NCI-H2081 treated with DMSO at 0.1 percent for 48 hours (cell line): ENCODE results near the gene KIRREL3.

Experiments used
- DNase-seq: peaks from one replicate; lab custom pipeline; 2025; lab: John Stamatoyannopoulos, UW

The KIRREL3 gene

DNA sequence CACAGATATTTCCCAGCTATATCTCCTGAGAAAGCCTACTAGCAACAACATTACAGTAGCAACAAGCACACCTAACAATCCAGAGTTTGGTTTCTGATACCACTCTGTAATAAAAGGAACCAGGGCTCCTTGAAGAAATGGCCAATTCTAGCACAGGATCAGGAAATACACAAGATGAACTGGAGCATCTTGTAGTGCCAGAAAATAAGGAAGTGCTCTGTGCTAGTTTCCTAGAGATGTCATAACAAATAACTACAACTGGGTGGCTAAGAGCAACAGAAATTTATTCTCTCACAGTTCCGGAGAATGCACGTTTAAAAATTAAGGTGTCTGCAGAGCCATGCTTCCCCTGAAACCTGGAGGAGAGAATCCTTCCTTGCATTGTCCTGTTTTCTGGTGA, 217.8 kb downstream of the KIRREL3 start:
- DNase-seq, result no peak

DNA sequence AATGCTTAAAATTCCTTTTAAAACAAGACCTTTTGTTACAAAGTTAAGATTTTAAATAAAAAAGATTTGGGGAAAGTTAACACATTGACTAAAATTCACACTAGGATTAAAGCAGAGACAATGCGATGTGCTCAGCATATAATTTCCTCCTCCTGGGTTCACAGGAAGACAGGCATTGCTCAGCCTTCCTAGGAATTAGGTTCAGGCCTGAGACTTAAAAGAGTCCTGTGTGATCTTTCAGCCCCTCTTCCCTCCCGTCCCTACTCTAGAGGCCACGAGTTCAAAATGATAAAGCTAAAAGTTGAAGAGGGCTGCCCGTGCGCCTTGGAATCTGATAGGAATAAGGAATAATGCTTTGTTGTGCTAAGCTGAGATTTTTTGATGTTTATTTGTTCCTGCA, 218.6 kb downstream of the KIRREL3 start:
- DNase-seq, result no peak

DNA sequence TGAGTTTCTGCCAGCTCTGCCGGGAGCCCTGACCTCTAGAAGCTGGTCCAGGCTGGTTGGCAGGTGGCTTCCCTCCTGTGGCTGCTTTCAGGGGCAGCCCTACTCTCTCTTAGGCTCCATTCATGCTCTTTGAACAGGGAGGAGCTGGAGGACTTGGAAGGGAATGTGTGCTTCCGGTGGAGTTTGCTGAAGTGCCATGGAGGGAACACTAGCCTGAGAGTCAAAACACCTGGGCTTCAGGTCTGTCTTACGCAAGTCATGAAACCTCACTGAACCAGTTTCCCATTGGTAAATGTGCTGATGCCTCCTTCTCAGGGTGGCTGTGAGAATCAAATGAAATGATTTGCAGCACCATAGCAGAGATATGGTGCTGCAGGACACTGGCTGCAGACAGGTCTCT, 224.5 kb downstream of the KIRREL3 start:
- no peak for DNase-seq

DNA sequence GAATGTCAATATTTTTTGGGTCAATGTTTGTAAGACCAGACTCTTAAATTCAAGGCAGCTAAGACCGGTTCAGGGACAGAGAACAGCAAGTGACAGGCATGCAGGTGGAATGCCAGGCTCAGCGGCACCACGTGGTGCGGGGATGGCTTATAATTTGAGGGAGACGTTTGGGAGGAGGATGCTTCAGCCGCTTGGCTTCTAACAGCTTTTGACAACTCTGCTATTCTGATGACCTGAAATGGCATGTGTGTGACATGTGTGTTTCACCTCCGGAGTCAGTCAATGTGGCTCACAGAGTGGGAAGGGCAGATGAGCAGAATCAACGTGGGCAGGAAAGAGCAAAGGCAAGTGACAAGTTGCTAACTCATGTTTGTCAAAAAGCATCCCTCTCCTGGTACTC, 228.3 kb downstream of the KIRREL3 start:
- no peak for DNase-seq

DNA sequence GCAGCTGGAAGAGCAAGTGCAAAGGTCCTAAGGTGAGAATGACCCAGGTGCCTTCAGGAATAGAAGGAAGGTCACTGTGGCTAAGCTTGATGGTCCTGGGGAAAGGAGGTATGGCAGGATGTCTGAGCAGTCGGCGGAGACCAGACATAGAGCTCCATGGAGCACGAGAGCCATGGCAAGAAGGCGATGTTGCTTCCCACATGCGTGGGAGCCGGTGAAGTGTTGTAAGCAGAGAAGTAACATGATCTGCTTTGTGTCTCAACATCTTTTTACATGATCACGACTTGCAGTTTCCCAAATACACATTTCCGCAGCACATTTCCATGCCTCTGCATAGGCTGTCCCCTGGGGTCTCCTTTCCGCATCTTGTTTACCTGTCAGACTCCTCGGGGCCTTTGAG, 231.9 kb downstream of the KIRREL3 start:
- no peak for DNase-seq

DNA sequence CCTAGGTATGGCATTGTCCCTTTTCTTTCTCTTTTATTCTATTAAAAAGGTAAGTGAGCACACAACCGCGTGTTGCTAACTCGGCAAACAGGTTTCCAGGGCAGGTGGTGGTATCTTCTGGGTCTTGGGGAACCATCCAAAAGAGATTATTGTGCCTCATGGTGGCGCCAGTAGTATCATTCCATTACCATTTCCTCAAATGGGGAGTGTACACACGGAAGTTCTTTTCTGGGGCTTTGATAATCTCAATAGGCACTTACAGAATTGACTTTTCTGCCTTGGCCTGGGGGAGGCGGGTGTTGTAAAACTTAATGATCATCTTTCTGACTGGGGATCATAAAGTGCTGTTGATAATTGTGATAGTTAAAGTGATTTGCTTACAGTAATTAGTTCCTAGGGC, 234.1 kb downstream of the KIRREL3 start:
- no peak for DNase-seq

DNA sequence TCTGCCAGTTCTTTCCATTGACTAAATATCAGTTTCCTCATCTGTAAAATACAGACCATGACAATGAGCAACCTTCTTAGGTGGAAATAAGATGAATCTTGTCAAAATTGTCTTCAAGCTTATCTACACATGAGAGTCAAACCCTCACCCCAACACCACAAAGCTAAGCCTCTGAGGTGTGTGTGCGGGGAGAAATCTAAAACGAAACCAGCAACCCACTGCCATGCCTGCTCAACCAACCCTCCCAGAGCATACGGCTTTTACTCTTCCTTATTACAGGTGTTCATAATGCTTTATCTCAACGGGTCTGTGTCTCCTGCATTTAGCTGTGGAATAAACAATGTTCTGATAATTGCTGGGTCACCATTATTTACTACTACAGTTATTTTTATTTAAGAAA, 235.4 kb downstream of the KIRREL3 start:
- no peak for DNase-seq

DNA sequence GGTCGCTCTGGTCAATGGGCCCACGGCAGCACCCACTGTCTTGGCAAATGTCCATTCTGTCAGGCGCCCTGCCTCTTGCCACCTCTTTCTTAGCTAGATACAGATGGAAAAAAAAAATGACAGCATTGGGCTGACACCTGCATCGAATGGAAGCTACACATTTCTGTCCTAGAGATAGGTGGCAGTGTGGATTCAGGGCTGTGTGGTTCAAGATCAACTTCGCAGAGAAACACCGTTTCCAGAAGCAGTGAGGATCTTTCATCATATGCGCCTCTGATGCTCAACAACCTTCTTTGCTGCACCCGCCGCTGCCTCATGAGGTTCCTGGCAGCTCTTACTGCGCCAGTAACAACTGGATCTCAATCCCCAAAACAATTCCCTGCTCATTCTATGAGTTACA, 236.3 kb downstream of the KIRREL3 start:
- no peak for DNase-seq

DNA sequence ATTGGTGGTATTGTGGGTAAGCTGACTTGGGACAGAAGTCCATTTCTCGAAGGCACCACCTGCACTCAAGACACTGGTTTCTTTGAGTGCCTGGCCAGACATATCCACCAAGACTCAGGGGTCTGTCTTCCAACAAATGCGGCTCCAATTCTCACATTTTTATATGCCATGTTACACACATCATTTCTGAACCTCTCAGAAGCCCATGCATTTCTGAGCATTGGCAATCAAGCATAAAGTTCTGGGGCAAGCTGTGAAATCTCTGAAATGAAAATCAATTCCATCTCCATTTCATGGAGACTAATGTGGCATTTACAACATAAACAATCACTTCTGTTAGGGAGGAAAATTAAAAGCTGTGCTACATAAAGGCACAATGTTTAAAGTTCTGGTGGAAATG, 243.7 kb downstream of the KIRREL3 start:
- DNase-seq, result no peak

DNA sequence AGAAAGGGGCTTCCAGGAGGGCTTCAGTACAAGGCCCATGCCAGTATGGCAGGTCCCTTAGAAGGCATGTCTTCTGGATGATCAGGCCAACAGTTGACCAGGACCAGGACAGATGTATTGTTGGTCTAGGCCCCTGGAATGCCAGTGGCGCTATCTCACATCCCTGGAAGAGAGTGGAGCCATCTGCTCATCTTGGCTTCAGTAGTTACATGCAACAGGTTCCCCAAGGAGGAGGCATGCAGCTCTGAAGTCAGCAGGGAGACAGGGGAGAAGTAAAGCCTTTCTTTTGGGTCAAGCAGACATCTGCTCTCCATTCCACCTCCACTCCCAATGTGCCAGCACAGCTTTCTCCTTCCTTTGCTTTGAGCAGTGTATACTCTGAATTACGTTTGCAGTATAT, 244.1 kb downstream of the KIRREL3 start:
- DNase-seq, result no peak

DNA sequence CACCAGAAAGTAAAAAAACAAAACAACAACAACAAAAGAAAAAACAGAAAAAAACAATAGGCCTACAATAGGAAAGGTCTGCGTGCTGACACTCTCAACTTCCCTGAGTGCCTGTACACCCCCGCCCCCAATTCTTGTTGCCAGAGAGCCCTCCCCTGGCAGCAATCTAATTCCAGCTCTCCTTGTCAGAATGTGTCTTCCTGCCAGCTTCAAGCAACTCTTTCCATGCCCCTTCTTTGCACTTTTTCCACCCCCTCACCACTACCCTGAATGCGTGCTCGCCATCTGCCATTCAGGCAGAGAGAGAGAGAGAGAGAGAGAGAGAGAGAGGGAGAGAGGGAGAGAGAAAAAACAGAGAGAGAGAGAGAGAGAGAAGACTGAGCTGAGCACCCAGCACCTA, 245.0 kb downstream of the KIRREL3 start:
- DNase-seq, result no peak

DNA sequence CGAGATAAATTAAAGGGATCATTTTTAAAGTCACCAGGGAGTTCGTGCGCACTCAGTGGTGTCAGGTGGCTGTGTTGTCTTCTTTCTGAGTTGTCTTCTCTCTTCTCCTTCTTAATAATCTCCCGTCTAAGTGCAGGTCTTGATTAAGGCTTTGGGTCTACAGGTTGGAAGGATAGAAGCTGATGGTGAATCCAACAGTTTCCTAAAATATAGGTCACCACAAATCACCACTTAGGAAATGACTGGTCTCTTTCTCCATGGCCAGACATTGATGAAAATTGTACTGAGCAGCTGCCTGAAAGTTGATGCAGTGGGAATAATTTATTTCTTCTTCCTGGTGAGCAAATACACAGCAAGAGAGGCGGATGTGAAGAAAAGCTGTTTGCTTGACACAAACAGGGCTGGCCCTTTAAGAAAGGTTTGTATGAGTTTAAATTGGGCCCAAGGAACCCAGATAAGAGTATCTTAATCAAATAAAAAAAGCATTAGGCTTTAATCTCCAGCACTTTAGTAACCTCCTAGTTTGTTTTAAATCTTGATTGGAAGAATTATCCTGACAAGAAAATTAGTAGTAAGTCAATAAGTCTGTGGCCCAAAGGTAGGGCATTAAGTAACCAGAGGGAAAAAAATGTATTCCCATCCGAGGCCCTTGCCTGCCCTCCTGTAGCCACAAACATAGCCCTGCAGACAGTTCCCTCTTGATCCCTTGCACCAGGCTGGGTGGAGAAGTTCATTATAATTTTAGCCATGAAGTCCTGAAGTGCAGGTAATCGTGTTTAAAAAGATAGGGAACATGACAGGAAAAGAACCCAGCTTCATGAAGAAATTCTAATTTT, 245.8 kb downstream of the KIRREL3 start:
- DNase-seq, result no peak

DNA sequence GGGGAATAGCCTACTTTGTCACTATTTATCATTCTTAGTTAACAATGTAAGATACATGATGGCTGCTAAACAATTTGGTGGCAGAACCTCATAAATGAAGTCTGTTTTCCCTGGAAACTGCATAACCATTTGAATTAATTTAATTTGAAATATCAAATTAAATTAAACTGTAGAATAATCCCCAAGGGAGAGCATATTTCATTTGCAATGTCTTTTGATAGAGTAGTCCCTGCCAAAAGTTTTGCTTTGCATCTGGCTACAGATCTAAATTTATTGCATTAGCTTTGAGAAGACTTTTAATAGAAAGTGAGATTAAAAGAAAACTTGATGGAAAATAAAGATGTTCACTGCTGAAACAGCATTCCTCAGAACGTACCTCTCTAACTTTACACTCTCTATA, 246.6 kb downstream of the KIRREL3 start:
- DNase-seq, result no peak

DNA sequence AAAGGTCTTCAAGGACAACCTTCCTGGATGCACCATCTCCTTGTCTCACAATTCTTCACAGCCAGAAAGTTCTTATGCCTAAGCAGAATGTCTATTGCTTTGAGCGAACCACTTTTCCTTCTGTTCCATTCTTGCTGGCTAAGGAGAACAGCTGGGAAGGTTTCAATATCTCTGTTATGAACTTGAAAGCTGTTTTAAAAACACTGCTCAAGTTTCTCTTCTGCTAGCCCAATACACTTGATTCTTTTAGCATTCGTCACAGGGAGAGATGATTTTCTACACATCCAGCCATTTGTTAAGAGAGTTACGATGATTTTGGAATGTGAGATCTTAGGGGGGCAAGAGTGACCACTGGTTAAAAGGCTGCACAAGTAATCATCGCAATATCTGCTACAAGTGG, 249.3 kb downstream of the KIRREL3 start:
- DNase-seq, result no peak

DNA sequence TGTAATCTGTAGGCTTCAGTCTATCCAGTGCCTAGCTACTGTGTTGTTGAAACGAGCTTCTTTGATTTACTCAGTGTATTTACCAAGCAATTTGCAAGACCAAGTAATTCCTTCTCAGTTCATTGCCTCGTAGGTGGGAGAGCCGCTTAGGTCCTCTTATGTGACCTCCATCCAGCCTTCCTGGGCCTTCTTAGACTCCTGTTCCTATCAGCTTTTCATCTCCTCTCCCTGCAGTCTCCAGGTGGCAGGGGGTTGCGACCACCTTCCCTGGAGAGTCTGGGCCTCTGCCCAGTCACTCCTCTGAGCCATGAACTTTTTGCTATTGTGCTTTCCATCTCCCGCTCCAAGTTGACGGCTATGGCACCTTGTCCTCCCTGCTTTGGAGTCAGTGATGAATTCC, 251.8 kb downstream of the KIRREL3 start:
- no peak for DNase-seq

DNA sequence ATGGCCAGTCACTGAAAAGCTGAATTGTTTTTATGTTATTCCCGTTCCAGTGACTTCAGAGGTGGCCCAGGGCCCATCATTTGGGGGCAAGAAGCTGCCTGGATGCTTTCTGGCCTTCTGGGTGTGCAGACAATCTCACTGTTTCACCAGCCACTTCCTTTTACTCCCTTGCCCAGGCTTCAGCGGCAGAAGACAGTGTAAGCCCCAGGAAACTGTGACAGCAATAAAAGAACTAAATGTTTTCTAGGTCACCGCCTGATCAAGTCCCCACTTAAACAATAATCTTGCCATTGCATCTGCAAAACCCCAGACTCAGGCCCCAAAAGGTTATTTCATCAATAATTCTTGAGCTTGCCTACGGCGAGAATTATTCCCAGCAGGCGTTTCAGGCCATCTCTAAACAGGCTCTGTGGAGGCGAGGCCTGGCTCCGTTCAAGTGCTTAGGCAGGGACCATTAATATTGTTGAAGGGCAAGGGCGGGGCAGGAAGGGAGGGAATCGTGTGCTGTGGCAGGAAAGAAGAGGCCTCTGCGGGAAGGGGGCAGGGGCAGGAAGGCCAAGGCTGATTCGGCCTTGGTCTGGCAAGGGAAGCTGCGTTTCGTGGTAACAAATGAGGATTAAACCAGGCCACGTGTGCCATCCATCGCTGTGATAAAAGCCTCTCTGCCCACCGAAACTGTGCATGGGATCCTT, 252.3 kb downstream of the KIRREL3 start:
- no peak for DNase-seq

DNA sequence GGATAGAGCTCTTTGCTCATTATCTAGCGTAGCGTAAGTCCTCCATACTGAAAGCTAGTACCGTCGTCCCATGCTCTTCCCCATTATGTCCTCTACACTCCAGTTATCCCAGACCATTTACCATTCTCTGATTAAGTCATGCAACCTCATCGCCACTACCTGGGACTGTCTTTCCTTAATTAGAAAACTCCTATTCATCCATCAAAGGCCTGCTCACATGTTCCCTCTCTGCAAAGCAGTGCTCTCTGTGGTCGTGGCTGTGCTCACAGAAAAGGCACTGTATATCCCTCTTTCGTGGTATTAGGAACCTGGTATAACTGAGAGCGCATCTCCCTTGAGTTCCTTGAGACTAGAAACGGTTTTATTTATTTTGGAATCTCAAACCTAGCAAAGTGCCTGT, 253.3 kb downstream of the KIRREL3 start:
- no peak for DNase-seq

DNA sequence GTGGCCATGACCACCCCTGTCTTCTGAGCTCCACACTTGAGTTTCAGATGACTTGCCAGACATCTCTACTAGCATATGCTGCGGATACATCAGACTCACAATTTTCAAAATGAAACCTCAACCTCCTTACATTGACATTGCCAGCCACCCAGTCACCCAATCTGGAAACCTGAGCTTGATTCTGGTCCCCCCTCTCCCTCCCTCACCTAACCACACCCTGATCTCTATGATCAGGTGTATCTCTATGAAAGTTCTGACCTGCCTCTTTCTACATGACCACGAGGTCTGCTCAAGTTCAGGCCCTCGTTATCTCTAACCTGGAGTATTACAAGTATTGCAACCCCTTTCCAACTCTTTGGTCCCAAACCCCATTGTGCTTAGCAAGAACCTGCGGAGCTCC, 254.1 kb downstream of the KIRREL3 start:
- DNase-seq, result no peak

DNA sequence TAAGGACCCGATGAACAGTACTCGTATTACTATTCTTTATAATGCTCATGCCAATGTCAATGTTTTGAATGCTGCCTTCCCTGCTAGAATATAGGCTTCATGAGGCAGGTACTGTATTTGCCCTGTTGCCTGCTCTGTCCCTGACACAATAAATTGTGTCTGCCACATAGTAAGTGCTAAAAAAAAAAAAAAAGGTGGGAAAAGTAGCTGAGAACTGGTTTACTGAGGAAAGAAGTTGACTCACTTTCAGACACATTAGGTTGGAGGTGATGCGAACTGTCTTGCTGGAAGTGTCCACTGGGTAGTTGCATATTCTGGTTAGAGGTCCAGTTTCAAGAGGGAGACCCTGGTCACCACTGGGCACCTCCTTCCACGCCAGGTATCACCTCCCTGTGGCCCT, 255.9 kb downstream of the KIRREL3 start:
- DNase-seq, result no peak

DNA sequence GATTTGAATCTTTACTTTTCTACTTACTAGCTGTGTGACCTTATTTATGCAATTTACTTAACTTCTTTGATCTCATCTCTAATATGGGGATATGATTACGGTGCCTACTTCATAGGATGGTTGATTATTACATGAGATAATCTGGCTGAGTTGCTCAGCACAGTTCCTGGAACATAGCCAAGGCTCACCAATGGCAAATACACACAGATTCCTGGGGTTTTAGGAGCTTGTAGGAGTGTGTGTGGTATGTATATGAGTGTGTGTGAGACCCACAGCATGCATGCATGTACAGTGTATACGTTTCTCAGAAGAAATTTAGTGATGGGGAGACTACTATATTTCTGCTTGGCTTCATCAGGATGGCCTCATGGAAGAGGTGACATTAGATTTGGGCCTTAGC, 256.9 kb downstream of the KIRREL3 start:
- DNase-seq, result no peak

DNA sequence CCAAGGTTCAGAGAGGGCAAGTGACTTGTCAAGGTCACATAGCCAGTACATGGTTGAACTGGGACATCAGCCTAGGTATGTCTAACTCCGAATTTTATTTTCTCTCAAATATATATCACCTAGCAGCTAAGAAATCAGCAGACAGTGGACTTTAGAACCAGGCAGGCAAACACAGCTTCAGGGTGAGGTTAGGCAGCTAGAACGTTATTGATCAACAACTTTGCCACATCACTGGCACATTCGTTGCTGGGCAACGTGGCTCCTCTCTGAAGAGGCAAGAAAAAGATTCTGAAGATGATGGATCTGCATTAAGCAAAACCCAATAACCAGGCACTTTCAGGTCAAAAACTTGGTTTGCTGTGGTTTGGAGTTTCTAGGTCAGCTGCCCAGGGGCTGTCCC, 258.0 kb downstream of the KIRREL3 start:
- no peak for DNase-seq

DNA sequence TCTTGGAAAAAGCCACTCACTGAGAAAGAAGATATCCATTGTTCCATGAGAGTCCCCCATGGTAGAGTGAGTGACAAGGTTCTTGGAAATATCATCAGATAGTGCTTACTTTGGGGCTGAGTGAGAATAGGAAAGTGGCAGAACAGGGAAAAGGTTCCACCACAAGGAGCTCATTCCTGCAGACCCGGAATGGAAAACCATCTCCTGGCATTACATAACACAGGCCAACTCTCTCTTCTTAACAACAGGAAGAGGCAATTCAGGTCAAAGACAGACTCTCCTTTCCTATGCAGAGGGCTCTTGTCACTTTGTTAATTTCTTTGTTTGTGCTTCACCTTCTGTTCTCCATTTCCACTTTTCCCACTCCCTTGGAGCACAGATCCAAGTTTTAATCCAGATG, 259.7 kb downstream of the KIRREL3 start:
- no peak for DNase-seq

DNA sequence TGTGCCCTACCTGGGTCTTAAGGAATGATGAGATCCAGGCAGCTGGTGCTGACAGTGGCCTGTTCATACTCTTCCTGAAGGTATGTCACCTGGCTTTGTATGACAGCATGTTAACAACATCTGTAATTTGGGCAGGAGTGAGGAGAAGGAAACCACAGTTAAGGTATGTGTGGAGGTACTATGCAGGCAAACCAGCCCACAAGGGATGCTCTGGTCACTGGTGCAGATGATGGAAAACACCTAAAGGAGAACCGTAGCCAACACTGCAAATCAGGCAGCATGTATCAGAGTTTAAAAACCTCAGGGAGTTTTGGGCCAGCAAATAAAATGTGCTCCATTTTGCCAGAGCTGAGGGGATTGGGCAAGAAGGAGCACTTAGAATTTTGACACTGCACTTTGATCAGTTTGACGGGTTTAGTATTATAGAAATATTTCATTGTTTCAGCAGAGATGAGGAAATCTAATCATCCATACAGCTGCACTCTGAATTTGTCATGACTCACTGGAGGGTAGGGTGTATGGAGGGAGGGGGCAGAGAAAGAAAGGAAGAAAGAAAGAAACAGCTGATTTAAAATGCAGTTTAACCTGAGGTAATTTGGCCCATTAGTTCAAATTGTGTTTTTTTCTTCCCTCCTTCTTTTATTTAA, 260.9 kb downstream of the KIRREL3 start:
- no peak for DNase-seq
